Measurements from ENCODE around the gene CRHBP. TPM values are rescaled to one million over a fixed set of nuclear protein-coding genes. Genes with fewer than 3 reads are reported as not detected.

CRHBP gene
- total RNA-seq, 4 donors from 2014 or later = 1.3 to 8.1 (median 7.0) TPM; not detected in 1

GRCh38 chr5:76947082-76947503 is 5.8 kb upstream of the CRHBP start:
- intact Hi-C loops (cut with DNase I; ENCODE audit: low total_unique reads) = no loop called here
- no peaks in the 10 kb centered on the region for H3K36me3 ChIP-seq
- no peaks in the 10 kb centered on the region for H3K27me3 ChIP-seq
- H3K27ac ChIP-seq = peak overlapping the region in 1 of 2 donors; percentile 27
- H3K4me3 ChIP-seq = no peak overlapping the region
- H3K9me3 ChIP-seq = no peaks in the 10 kb centered on the region
- H3K4me1 ChIP-seq = no peaks in the 10 kb centered on the region
- no peak for DNase-seq
- TF ChIP-seq CTCF (IDR thresholded peaks at IDR 0.05) = no peak
- TF ChIP-seq POLR2A (IDR thresholded peaks at IDR 0.05) = no peak

DNA sequence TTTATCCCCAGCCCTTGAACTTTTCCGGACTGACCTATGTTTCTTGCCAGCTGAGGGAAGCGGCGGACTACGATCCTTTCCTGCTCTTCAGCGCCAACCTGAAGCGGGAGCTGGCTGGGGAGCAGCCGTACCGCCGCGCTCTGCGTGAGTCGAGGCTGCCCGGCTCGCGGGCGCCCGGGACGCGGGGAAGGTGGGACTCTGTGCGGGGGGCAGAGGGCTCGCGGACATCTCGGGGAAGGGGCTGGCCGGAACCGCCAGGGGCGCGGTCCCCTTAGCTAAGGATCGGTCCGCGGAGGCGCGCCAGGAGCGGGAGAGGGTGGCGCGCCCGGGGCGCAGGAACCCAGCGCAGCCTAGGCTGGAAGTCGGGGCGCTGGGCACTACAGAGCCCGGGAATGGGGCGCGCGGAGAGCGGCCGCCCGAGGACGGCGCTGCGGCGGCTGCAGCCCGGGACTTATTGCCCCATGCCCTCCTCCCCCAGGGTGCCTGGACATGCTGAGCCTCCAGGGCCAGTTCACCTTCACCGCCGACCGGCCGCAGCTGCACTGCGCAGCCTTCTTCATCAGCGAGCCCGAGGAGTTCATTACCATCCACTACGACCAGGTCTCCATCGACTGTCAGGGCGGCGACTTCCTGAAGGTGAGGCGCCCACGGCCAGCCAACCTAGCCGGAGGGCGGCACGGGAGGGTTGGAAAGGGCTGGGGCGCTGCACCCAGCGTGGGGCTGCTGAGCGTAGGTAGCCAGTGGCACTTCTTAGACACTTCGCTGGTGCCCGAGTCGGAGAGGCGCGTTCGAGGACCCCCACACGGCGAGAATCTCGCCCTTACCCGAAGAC is 922 bp downstream of the CRHBP start:
- intact Hi-C loops (cut with DNase I; ENCODE audit: low total_unique reads) = no loop called here
- Histone ChIP-seq H3K27me3 (no peaks in the 10 kb centered on the region), H3K27ac (no peak overlapping the region), H3K4me1 (no peaks in the 10 kb centered on the region), H3K4me3 (peak overlapping the region in 1 of 2 donors; percentile 5), H3K9me3 (no peaks in the 10 kb centered on the region), H3K36me3 (no peaks in the 10 kb centered on the region)
- no peak for DNase-seq
- TF ChIP-seq CTCF (IDR thresholded peaks at IDR 0.05) (no peak), POLR2A (IDR thresholded peaks at IDR 0.05) (no peak)

DNA sequence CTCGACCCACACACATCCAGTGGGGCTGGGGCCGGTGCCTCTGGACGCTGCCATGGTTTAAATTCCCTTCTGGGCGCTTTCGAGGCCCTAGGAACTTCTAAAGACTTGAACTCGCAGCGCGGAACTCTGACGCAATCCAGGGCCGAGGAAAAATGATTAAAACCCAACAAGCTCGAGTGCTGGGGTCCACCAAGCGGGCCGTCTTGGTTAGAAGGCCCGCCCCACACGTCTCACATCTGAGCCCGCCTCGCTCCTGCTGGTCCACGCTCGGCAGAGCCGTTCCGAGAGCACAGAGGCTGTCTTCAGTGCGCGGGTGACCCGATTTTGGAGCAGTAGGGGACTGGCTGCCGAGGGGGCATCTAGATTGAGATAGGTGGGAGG is 1.5 kb downstream of the CRHBP start:
- intact Hi-C loops (cut with DNase I; ENCODE audit: low total_unique reads) = no loop called here
- DNase-seq = no peak
- Histone ChIP-seq H3K27ac (no peak overlapping the region), H3K9me3 (no peaks in the 10 kb centered on the region), H3K27me3 (no peaks in the 10 kb centered on the region), H3K4me1 (no peaks in the 10 kb centered on the region), H3K4me3 (peak overlapping the region in 1 of 2 donors; percentile 5), H3K36me3 (no peaks in the 10 kb centered on the region)
- TF ChIP-seq CTCF (IDR thresholded peaks at IDR 0.05) (no peak), POLR2A (IDR thresholded peaks at IDR 0.05) (no peak)

DNA sequence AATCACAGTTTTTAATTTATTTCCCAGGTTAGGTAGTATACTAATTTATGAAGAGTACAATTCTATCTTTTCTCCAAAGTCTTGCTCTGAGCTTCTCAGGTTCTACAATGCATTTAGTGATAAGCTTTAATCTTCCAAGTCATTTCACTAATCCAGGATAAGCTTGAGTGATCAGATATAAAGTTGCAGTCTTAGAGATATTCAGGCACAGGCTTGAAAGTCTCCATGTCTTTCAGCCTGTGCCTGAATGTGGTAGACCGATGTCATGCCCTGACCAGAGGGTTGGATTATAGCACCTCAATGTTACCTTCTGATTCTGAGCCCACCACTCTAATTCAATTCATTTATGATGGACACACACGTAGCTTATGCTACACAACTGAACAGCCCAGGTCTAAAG is 3.2 kb downstream of the CRHBP start:
- intact Hi-C loops (cut with DNase I; ENCODE audit: low total_unique reads) = no loop called here
- no peak overlapping the region for H3K4me3 ChIP-seq
- no peak overlapping the region for H3K27ac ChIP-seq
- no peak for DNase-seq
- no peaks in the 10 kb centered on the region for H3K9me3 ChIP-seq
- TF ChIP-seq CTCF (IDR thresholded peaks at IDR 0.05) = no peak
- no peak for TF ChIP-seq POLR2A (IDR thresholded peaks at IDR 0.05)
- no peaks in the 10 kb centered on the region for H3K36me3 ChIP-seq
- no peaks in the 10 kb centered on the region for H3K27me3 ChIP-seq
- no peaks in the 10 kb centered on the region for H3K4me1 ChIP-seq

- Histone ChIP-seq H3K4me3 (no peak overlapping the region), H3K27me3 (no peaks in the 10 kb centered on the region), H3K27ac (no peak overlapping the region), H3K36me3 (no peaks in the 10 kb centered on the region), H3K9me3 (no peaks in the 10 kb centered on the region), H3K4me1 (no peaks in the 10 kb centered on the region)
- DNase-seq = no peak
- no peak for TF ChIP-seq CTCF (IDR thresholded peaks at IDR 0.05)
- no peak for TF ChIP-seq POLR2A (IDR thresholded peaks at IDR 0.05)
- intact Hi-C loops (cut with DNase I; ENCODE audit: low total_unique reads) = no loop called here
Observed at GRCh38 chr5:76958991-76959767, 6.3 kb downstream of the CRHBP start.

Measured in uterus (tissue), 4 donors.